ENCODE data around the gene SLC43A3.
"Not testable (repeated sequence)": the region's sequence is repeated elsewhere in the genome, so short reads cannot be mapped to it uniquely, and the experiment has no call there.

The SLC43A3 gene

GRCh38 chr11:57405271-57405860 lies 21.6 kb downstream of the SLC43A3 start:
- DNase-seq (ENCODE audit: low read depth), result no peak

- DNase-seq (ENCODE audit: low read depth), result no peak
These were observed 23.1 kb downstream of the SLC43A3 start for GRCh38 chr11:57403802-57404147.

GRCh38 chr11:57403003-57403801 lies 23.7 kb downstream of the SLC43A3 start:
- not testable (repeated sequence) for DNase-seq (ENCODE audit: low read depth)

- no peak for DNase-seq (ENCODE audit: low read depth)
These were observed 24.5 kb downstream of the SLC43A3 start for GRCh38 chr11:57402188-57403002.

GRCh38 chr11:57399972-57400578 lies 26.8 kb downstream of the SLC43A3 start:
- DNase-seq (ENCODE audit: low read depth), result no peak

- no peak for DNase-seq (ENCODE audit: low read depth)
These were observed 27.7 kb downstream of the SLC43A3 start for GRCh38 chr11:57399221-57399620.

GRCh38 chr11:57397394-57397990 lies 29.4 kb downstream of the SLC43A3 start:
- DNase-seq (ENCODE audit: low read depth), result no peak

- DNase-seq (ENCODE audit: low read depth), result no peak
These were observed 30.2 kb downstream of the SLC43A3 start for GRCh38 chr11:57396744-57397143.

- DNase-seq (ENCODE audit: low read depth), result no peak
These were observed 30.9 kb downstream of the SLC43A3 start for GRCh38 chr11:57395905-57396623.

GRCh38 chr11:57394203-57394965 lies 32.5 kb downstream of the SLC43A3 start:
- DNase-seq (ENCODE audit: low read depth), result no peak

- no peak for DNase-seq (ENCODE audit: low read depth)
These were observed 34.2 kb downstream of the SLC43A3 start for GRCh38 chr11:57392763-57393105.

GRCh38 chr11:57392066-57392762 lies 34.7 kb downstream of the SLC43A3 start:
- no peak for DNase-seq (ENCODE audit: low read depth)

- no peak for DNase-seq (ENCODE audit: low read depth)
These were observed 35.4 kb downstream of the SLC43A3 start for GRCh38 chr11:57391539-57391938.

GRCh38 chr11:57391111-57391510 lies 35.8 kb downstream of the SLC43A3 start:
- no peak for DNase-seq (ENCODE audit: low read depth)

GRCh38 chr11:57390535-57390934 lies 36.4 kb downstream of the SLC43A3 start, which contains the start of gene PRG2:
Gene PRG2 (minus strand): TSS chr11:57390650. CDS start chr11:57389944, 706 bp downstream.
- no peak for DNase-seq (ENCODE audit: low read depth)

GRCh38 chr11:57387289-57388030 lies 39.5 kb downstream of the SLC43A3 start:
- DNase-seq (ENCODE audit: low read depth), result no peak

- DNase-seq (ENCODE audit: low read depth), result no peak
These were observed 40.6 kb downstream of the SLC43A3 start for GRCh38 chr11:57386178-57386940.

GRCh38 chr11:57380975-57381374 lies 45.9 kb downstream of the SLC43A3 start, which contains the start of gene PRG3:
Gene PRG3 (minus strand): TSS chr11:57381150. CDS start chr11:57380708, 442 bp downstream.
- no peak for DNase-seq (ENCODE audit: low read depth)

Measured in HS-27A (cell line).